Endothelial cell of umbilical vein (primary cell): ENCODE data around the gene PGP. TPM values are rescaled to one million over a fixed set of nuclear protein-coding genes. Genes with fewer than 3 reads are reported as not detected.

Experiments used
- BruUV-seq: library from RNA; stranded (reverse); fragments of 400-500 nt; replicated peaks from 2 replicates; lab custom pipeline; 2021; lab: Mats Ljungman, UMichigan
- CTCF ChIA-PET: fragments of 300-600, 350-600 bp; sonication (Branson Sonifier 250); formaldehyde crosslinking; loops from one replicate; lab custom pipeline; 2021; ENCODE audit warnings: antibody characterized with exemption, inconsistent platforms; lab: Charles Lee
- POLR2A ChIA-PET: fragments of 300-600, 350-600 bp; sonication (Branson Sonifier 250); formaldehyde crosslinking; loops from one replicate; lab custom pipeline; 2021; ENCODE audit warnings: antibody characterized with exemption, inconsistent platforms; lab: Charles Lee
- DNase-seq: peaks from one replicate; pipeline ENCODE4 v3.0.0-alpha.2; 2011; ENCODE audit warnings: low read depth, low spot score
- FAIRE-seq: peaks from 2 replicates; lab custom pipeline; 2011; peaks lifted over from hg19 to GRCh38; lab: Jason Lieb, UNC
- H2AFZ ChIP-seq: 2 replicates; pipeline ENCODE4 v1.6.0; 2012; ENCODE audit warnings: low read depth, low read length, control low read depth, inconsistent platforms
- H3K27ac ChIP-seq: 2 replicates; pipeline ENCODE4 v1.5.1; 2011; ENCODE audit warnings: low read depth, mild to moderate bottlenecking, control low read depth, low read length, moderate library complexity; ENCODE audit not compliant: insufficient read depth
- H3K27me3 ChIP-seq, 2 experiments: 2 replicates each; pipeline versions ENCODE4 v1.6.0 to v1.6.1; 2011; ENCODE audit warnings: low read length in 2 of 2, mixed read lengths in 1 of 2; ENCODE audit not compliant: control insufficient read depth in 2 of 2, insufficient read depth in 2 of 2
- H3K36me3 ChIP-seq, 2 experiments: 2 replicates in 1 of 2; 3 replicates in 1 of 2; pipeline ENCODE4 v1.5.1; 2011; ENCODE audit warnings: low read length in 2 of 2, mild to moderate bottlenecking in 1 of 2, moderate library complexity in 1 of 2; ENCODE audit not compliant: control insufficient read depth in 2 of 2, insufficient read depth in 2 of 2; ENCODE audit errors: extremely low read depth in 1 of 2
- H3K4me1 ChIP-seq: 3 replicates; pipeline ENCODE4 v1.5.1; 2011; ENCODE audit warnings: mild to moderate bottlenecking, low read length; ENCODE audit not compliant: control insufficient read depth, insufficient read depth; ENCODE audit errors: extremely low read depth
- H3K4me2 ChIP-seq: 2 replicates; pipeline ENCODE4 v1.6.1; 2011; ENCODE audit warnings: low read length, control low read depth, mixed read lengths; ENCODE audit not compliant: insufficient read depth
- H3K4me3 ChIP-seq, 3 experiments: fragments of 200-600 bp in 1 of 3; sonication (generic), shearing (Covaris generic) in 1 of 3; replicated peaks in 1 of 3; 2 replicates each; pipeline ENCODE4 v1.5.1; 2011 to 2016; ENCODE audit warnings: control low read depth in 3 of 3, low read length in 3 of 3, mild to moderate bottlenecking in 2 of 3, inconsistent platforms in 1 of 3, low read depth in 1 of 3, moderate library complexity in 1 of 3; ENCODE audit not compliant: insufficient read depth in 1 of 3
- H3K79me2 ChIP-seq: 2 replicates; pipeline ENCODE4 v1.6.0; 2012; ENCODE audit warnings: low read length, inconsistent platforms; ENCODE audit not compliant: control insufficient read depth, insufficient read depth
- H3K9ac ChIP-seq: replicated peaks from 2 replicates; pipeline ENCODE3; 2011; ENCODE audit warnings: low read length, control low read depth; ENCODE audit not compliant: insufficient read depth; ENCODE audit errors: extremely low read depth
- H3K9me1 ChIP-seq: replicated peaks from 3 replicates; pipeline ENCODE4 v1.6.0; 2011; ENCODE audit warnings: mild to moderate bottlenecking, low read length; ENCODE audit not compliant: control insufficient read depth, insufficient read depth; ENCODE audit errors: extremely low read depth
- H3K9me3 ChIP-seq: replicated peaks from 2 replicates; pipeline ENCODE4 v1.5.1; 2012; ENCODE audit warnings: low read length, inconsistent platforms; ENCODE audit not compliant: control insufficient read depth, insufficient read depth
- H4K20me1 ChIP-seq: replicated peaks from 2 replicates; pipeline ENCODE3; 2011; ENCODE audit warnings: mild to moderate bottlenecking, low read length; ENCODE audit not compliant: control insufficient read depth, insufficient read depth; ENCODE audit errors: extremely low read depth
- CTCF ChIP-seq, 2 donors: IDR thresholded peaks; 1 replicate in 1 of 2; 2 replicates in 1 of 2; pipeline ENCODE4 v1.5.1; 2011; ENCODE audit warnings: low read length in 2 of 2, mild to moderate bottlenecking in 2 of 2, moderate library complexity in 2 of 2, control low read depth in 1 of 2, inconsistent platforms in 1 of 2, low read depth in 1 of 2; ENCODE audit not compliant: insufficient read depth in 1 of 2; ENCODE audit errors: extremely low read depth in 1 of 2
- EZH2 ChIP-seq: IDR thresholded peaks from 2 replicates; pipeline ENCODE4 v1.6.1; 2012; ENCODE audit warnings: borderline replicate concordance, low read depth, mild to moderate bottlenecking, moderate library complexity, low read length, inconsistent platforms; ENCODE audit not compliant: severe bottlenecking
- FOS ChIP-seq: IDR thresholded peaks from 2 replicates; pipeline ENCODE4 v1.6.1; 2011; ENCODE audit warnings: mild to moderate bottlenecking, low read length, moderate library complexity, borderline replicate concordance; ENCODE audit not compliant: insufficient read depth
- GATA2 ChIP-seq: IDR thresholded peaks from 2 replicates; pipeline ENCODE4 v1.7.0; 2011; ENCODE audit warnings: low read depth, mild to moderate bottlenecking, moderate library complexity, mixed read lengths, low read length; ENCODE audit not compliant: insufficient read length, insufficient read depth
- JUN ChIP-seq: IDR thresholded peaks from 2 replicates; pipeline ENCODE4 v1.6.1; 2011; ENCODE audit warnings: borderline replicate concordance, low read depth; ENCODE audit not compliant: insufficient read length, insufficient read depth
- MAX ChIP-seq: IDR thresholded peaks from 2 replicates; pipeline ENCODE4 v1.6.1; 2011; ENCODE audit not compliant: insufficient read depth, insufficient read length
- dilution Hi-C: fragments of 300-500 bp; cut with MboI; formaldehyde crosslinking; loops from one replicate; pipeline ENCODE4 v1.15.0; 2019; ENCODE audit warnings: low sequenced_read_pairs; ENCODE audit not compliant: extremely low pct_ligation_motif_present
- intact Hi-C: fragments of 100-400 bp; cut with micrococcal nuclease; formaldehyde crosslinking; loops from one replicate; pipeline ENCODE4 v1.10.0; 2022
- polyA plus RNA-seq, 4 experiments: library from polyadenylated mRNA; depleted of rRNA in 3 of 4; stranded (reverse) in 3 of 4; unstranded in 1 of 4; fragments of >200 nt; gene quantifications; 2 replicates each; pipeline versions ENCODE4 v1.2.1 to v1.2.3, GENCODE V29; 2011 to 2012; ENCODE audit warnings: missing spikeins in 1 of 4
- total RNA-seq: library from RNA; stranded (reverse); gene quantifications from 2 replicates; pipeline ENCODE4 v1.2.3, GENCODE V29; 2021

The PGP gene
- total and polyA plus RNA-seq, 2 donors (not counting 3 experiments of a cell fraction or from before 2014, with no cell fraction given) = 28.5 to 29.6 TPM

- Histone ChIP-seq H3K9ac (no peak overlapping the region), H3K9me1 (no peaks in the 10 kb centered on the region), H3K4me3 (no peak overlapping the region), H4K20me1 (no peaks in the 10 kb centered on the region), H3K36me3 (no peaks in the 10 kb centered on the region), H3K27me3 (no peaks in the 10 kb centered on the region), H3K27ac (no peak overlapping the region), H2AFZ (no peak overlapping the region), H3K4me2 (no peak overlapping the region), H3K4me1 (no peaks in the 10 kb centered on the region), H3K79me2 (no peaks in the 10 kb centered on the region), H3K9me3 (no peaks in the 10 kb centered on the region)
- ChIA-PET CTCF (no interaction called here), POLR2A (interaction anchor here (1.9 kb wide), 1 partner anchor 29 kb away, joined by 5 read pairs; the partner anchor contains the start of gene TRAF7)
- DNase-seq (no peak), FAIRE-seq (no peak)
- intact Hi-C loops = no loop called here
- TF ChIP-seq GATA2 = no peak
- TF ChIP-seq CTCF (IDR thresholded peaks at IDR 0.05; ENCODE audit: extremely low read depth in 1 of 2, insufficient read depth in 1 of 2, low read depth in 1 of 2, low read length in 2 of 2) = no peak
- BruUV-seq = no TSS peak
- dilution Hi-C loops = no loop called here
Observed at GRCh38 chr16:2183671-2184070, 31.0 kb downstream of the PGP start.

- TF ChIP-seq CTCF (IDR thresholded peaks at IDR 0.05; ENCODE audit: extremely low read depth in 1 of 2, insufficient read depth in 1 of 2, low read depth in 1 of 2, low read length in 2 of 2) = no peak
- TF ChIP-seq MAX = no peak
- no peak for TF ChIP-seq EZH2
- no peak for TF ChIP-seq FOS
- TF ChIP-seq GATA2 = no peak
- TF ChIP-seq JUN = no peak
- no TSS peak for BruUV-seq
- H3K9me1 ChIP-seq = no peaks in the 10 kb centered on the region
- no peak overlapping the region for H3K4me2 ChIP-seq
- H3K4me3 ChIP-seq = no peak overlapping the region
- DNase-seq (no peak), FAIRE-seq (no peak)
- no peaks in the 10 kb centered on the region for H4K20me1 ChIP-seq
- H3K36me3 ChIP-seq = peaks cover 2% of the 10 kb centered on the region in 2 experiments
- intact Hi-C loops (no loop called here), dilution Hi-C loops (no loop called here)
- no peaks in the 10 kb centered on the region for H3K4me1 ChIP-seq
- H3K9ac ChIP-seq = no peak overlapping the region
- no peaks in the 10 kb centered on the region for H3K9me3 ChIP-seq
- no peaks in the 10 kb centered on the region for H3K27me3 ChIP-seq
- POLR2A ChIA-PET = interaction anchor here (1.2 kb wide), 1 partner anchor 26 kb away, joined by 6 read pairs; the partner anchor contains the start of gene TRAF7
- no peaks in the 10 kb centered on the region for H3K79me2 ChIP-seq
- no peak overlapping the region for H2AFZ ChIP-seq
- H3K27ac ChIP-seq = no peak overlapping the region
- CTCF ChIA-PET = no interaction called here
Observed at GRCh38 chr16:2181952-2182351, 32.7 kb downstream of the PGP start.
